Esophagus muscularis mucosa (tissue), 4 donors: ENCODE data around the gene NEUROD4.

Experiments
- CTCF ChIP-seq, 3 experiments: fragments of 200-600 bp in 2 of 3; fragments of 450-650 bp in 1 of 3; sonication (generic) in 2 of 3; IDR thresholded peaks; one replicate each; pipeline ENCODE4 v1.5.1; 2017 to 2019; ENCODE audit warnings: antibody characterized with exemption in 3 of 3, mild to moderate bottlenecking in 2 of 3, moderate library complexity in 1 of 3
- EP300 ChIP-seq: sonication (generic); formaldehyde crosslinking; IDR thresholded peaks from one replicate; pipeline ENCODE4 v1.6.1; 2017; ENCODE audit warnings: antibody characterized with exemption
- POLR2A ChIP-seq: fragments of 450-650 bp; IDR thresholded peaks from one replicate; pipeline ENCODE4 v1.6.1; 2017; ENCODE audit warnings: antibody characterized with exemption, moderate library complexity, mild to moderate bottlenecking, low read depth
- POLR2AphosphoS5 ChIP-seq, 2 donors: sonication (generic); formaldehyde crosslinking; IDR thresholded peaks; one replicate each; pipeline ENCODE4 v1.6.1; 2017; ENCODE audit warnings: antibody characterized with exemption in 2 of 2

- TF ChIP-seq EP300 (no peak), CTCF (IDR thresholded peaks at IDR 0.05) (no peak), POLR2AphosphoS5 (IDR thresholded peaks at IDR 0.05) (no peak), POLR2A (no peak)
Observed at GRCh38 chr12:55058776-55059175, 39.0 kb downstream of the NEUROD4 start.
